Kidney (tissue), 14 donors: ENCODE results near the gene PHF11. TPM values are rescaled to one million over a fixed set of nuclear protein-coding genes. Genes with fewer than 3 reads are reported as not detected.
"Not testable (repeated sequence)": the region's sequence is repeated elsewhere in the genome, so short reads cannot be mapped to it uniquely, and the experiment has no call there.

Experiments
- DNase-seq, 5 donors: peaks; one replicate each; pipeline ENCODE4 v3.0.0-alpha.2; 2013 to 2020
- FAIRE-seq: peaks from 2 replicates; lab custom pipeline; 2012; peaks lifted over from hg19 to GRCh38; lab: Jason Lieb, UNC
- H3K27ac ChIP-seq, 2 donors: one replicate each; pipeline ENCODE4 v1.7.0; 2013; ENCODE audit warnings: low read depth in 2 of 2, low read length in 2 of 2, inconsistent platforms in 1 of 2
- H3K27me3 ChIP-seq: one replicate; pipeline ENCODE4 v1.7.1; 2013; ENCODE audit warnings: low read length, inconsistent platforms; ENCODE audit not compliant: control insufficient read depth, insufficient read depth
- H3K36me3 ChIP-seq, 3 donors: one replicate each; pipeline versions ENCODE4 v1.7.0 to v1.7.1; 2013; ENCODE audit warnings: low read length in 3 of 3, control low read depth in 1 of 3, inconsistent platforms in 1 of 3; ENCODE audit not compliant: insufficient read depth in 3 of 3, control insufficient read depth in 2 of 3
- H3K4me1 ChIP-seq, 3 donors: one replicate each; pipeline versions ENCODE4 v1.7.0 to v1.7.1; 2013; ENCODE audit warnings: low read length in 3 of 3, inconsistent platforms in 1 of 3, low read depth in 1 of 3; ENCODE audit not compliant: control insufficient read depth in 2 of 3, insufficient read depth in 2 of 3
- H3K4me3 ChIP-seq, 3 donors: one replicate each; pipeline versions ENCODE4 v1.7.0 to v1.8.1; 2013; ENCODE audit warnings: low read length in 3 of 3, control low read depth in 1 of 3, inconsistent platforms in 1 of 3
- H3K9ac ChIP-seq, 3 donors: one replicate each; pipeline versions ENCODE4 v1.7.0 to v1.7.1; 2013; ENCODE audit warnings: low read length in 3 of 3, control low read depth in 1 of 3, inconsistent platforms in 1 of 3
- H3K9me3 ChIP-seq, 3 donors: one replicate each; pipeline versions ENCODE4 v1.7.0 to v1.7.1; 2013; ENCODE audit warnings: low read length in 3 of 3, control low read depth in 1 of 3, inconsistent platforms in 1 of 3; ENCODE audit not compliant: control insufficient read depth in 2 of 3, insufficient read depth in 1 of 3
- CTCF ChIP-seq: IDR thresholded peaks from 3 replicates; pipeline ENCODE4 v1.5.1; 2012; ENCODE audit warnings: mild to moderate bottlenecking, moderate library complexity, borderline replicate concordance; ENCODE audit not compliant: insufficient read depth; ENCODE audit errors: extremely low read depth
- intact Hi-C: fragments of 100-400 bp; cut with DNase I; formaldehyde crosslinking; loops from one replicate; pipeline ENCODE4 v1.11.1; 2022
- polyA plus RNA-seq: library from polyadenylated mRNA; stranded (reverse); fragments of 350-450 nt; fragmentation: Illumina TruSeq; extraction: RNeasy Lipid Tissue Mini Kit (QIAGEN cat#74804); gene quantifications from one replicate; pipeline ENCODE4 v1.2.3, GENCODE V29; 2014; ENCODE audit warnings: low read depth, low replicate concordance; ENCODE audit not compliant: insufficient read depth
- total RNA-seq: library from RNA; stranded (reverse); fragmentation: NEBNext Ultra II Directional; extraction: Animal tissue kit (Norgen Biotek cat#: 25700); gene quantifications from one replicate; pipeline ENCODE4 v1.2.1, GENCODE V29; 2021
- donor health status: control.
- donor health status: control.
- donor health status: control.
- donor health status: control.
- donor health status: control.
- donor health status: DM: yes; HTN: yes; CAD: no.
- donor health status: Normal renal cell carcinoma (clear cell type).

Gene PHF11
- total and polyA plus RNA-seq, 2 donors from 2014 or later: 50.3 to 57.0 TPM

GRCh38 chr13:49476529-49476928, 19.2 kb upstream of the PHF11 start:
- FAIRE-seq (no peak), DNase-seq (no peak)
- Histone ChIP-seq H3K27ac (no peak overlapping the region), H3K9ac (no peak overlapping the region), H3K9me3 (no peaks in the 10 kb centered on the region), H3K36me3 (peaks cover 5 to 31% (median 9%) of the 10 kb centered on the region in 3 donors), H3K27me3 (no peaks in the 10 kb centered on the region), H3K4me1 (no peaks in the 10 kb centered on the region), H3K4me3 (no peak overlapping the region)
- intact Hi-C loops: no loop called here
- TF ChIP-seq CTCF: no peak

- DNase-seq: no peak
- peaks cover 0 to 25% (median 9%) of the 10 kb centered on the region in 3 donors for H3K36me3 ChIP-seq
- H3K9ac ChIP-seq: no peak overlapping the region
- intact Hi-C loops: no loop called here
- H3K9me3 ChIP-seq: no peaks in the 10 kb centered on the region
- FAIRE-seq: no peak
- no peaks in the 10 kb centered on the region for H3K4me1 ChIP-seq
- no peak overlapping the region for H3K27ac ChIP-seq
- H3K27me3 ChIP-seq: no peaks in the 10 kb centered on the region
- no peak for TF ChIP-seq CTCF
- H3K4me3 ChIP-seq: no peak overlapping the region
Measured at GRCh38 chr13:49481788-49482187, 14.0 kb upstream of the PHF11 start.

GRCh38 chr13:49488563-49488962, 7.2 kb upstream of the PHF11 start:
- Histone ChIP-seq H3K27me3 (no peaks in the 10 kb centered on the region), H3K9ac (no peak overlapping the region), H3K9me3 (no peaks in the 10 kb centered on the region), H3K27ac (no peak overlapping the region), H3K4me3 (no peak overlapping the region), H3K4me1 (no peaks in the 10 kb centered on the region), H3K36me3 (peaks cover 0 to 2% (median 0%) of the 10 kb centered on the region in 3 donors)
- FAIRE-seq (no peak), DNase-seq (no peak)
- no peak for TF ChIP-seq CTCF
- intact Hi-C loops: no loop called here

- H3K27ac ChIP-seq: no peak overlapping the region
- intact Hi-C loops: no loop called here
Measured at GRCh38 chr13:49494645-49495044, 1.1 kb upstream of the PHF11 start.

GRCh38 chr13:49496837-49497236, 1.1 kb downstream of the PHF11 start:
- FAIRE-seq, DNase-seq, H3K9ac ChIP-seq, H3K4me1 ChIP-seq, H3K36me3 ChIP-seq, intact Hi-C loops, H3K27me3 ChIP-seq, H3K9me3 ChIP-seq, H3K4me3 ChIP-seq: not testable (repeated sequence)
- H3K27ac ChIP-seq: peak overlapping the region in 1 of 2 donors; percentile 47

More at GRCh38 chr13:49494645-49495044, 1.1 kb upstream of the PHF11 start:
- Histone ChIP-seq H3K4me1 (peaks cover 0 to 4% (median 0%) of the 10 kb centered on the region in 3 donors), H3K36me3 (no peaks in the 10 kb centered on the region), H3K9me3 (no peaks in the 10 kb centered on the region), H3K27me3 (no peaks in the 10 kb centered on the region), H3K9ac (peak overlapping the region in 1 of 3 donors; percentile 56), H3K4me3 (peak overlapping the region in 2 of 3 donors; percentile 39 to 76)
- TF ChIP-seq CTCF: peak; percentile 7
- FAIRE-seq (no peak), DNase-seq (no peak)
